SK-N-MC (cell line): ENCODE data around the gene ABCF2.

Source experiments
- EZH2 ChIP-seq: fragments of 200-600 bp; sonication (generic); IDR thresholded peaks from one replicate; pipeline ENCODE4 v1.6.1; 2017; ENCODE audit warnings: antibody characterized with exemption
- POLR2AphosphoS5 ChIP-seq: IDR thresholded peaks from 2 replicates; pipeline ENCODE4 v1.6.1; 2012; ENCODE audit warnings: mild to moderate bottlenecking, low read depth, low read length, borderline replicate concordance

- TF ChIP-seq POLR2AphosphoS5: no peak
- TF ChIP-seq EZH2: no peak
Observed at GRCh38 chr7:151173386-151174245, 53.4 kb downstream of the ABCF2 start.
